Activated naive CD4-positive, alpha-beta T cell treated with anti-CD3 and anti-CD28 coated beads for 36 hours (primary cell): Measurements from ENCODE around the gene INPP5A. TPM values are rescaled to one million over a fixed set of nuclear protein-coding genes. Genes with fewer than 3 reads are reported as not detected.

Source experiments
- CTCF ChIA-PET: fragments of 350-600 bp; sonication (Branson Sonifier 250); formaldehyde crosslinking; loops from one replicate; lab custom pipeline; 2021; ENCODE audit warnings: antibody characterized with exemption; lab: Charles Lee
- DNase-seq: peaks from one replicate; pipeline ENCODE4 v3.0.0-alpha.2; 2020
- H3K27ac Mint-ChIP-seq: one replicate; pipeline ENCODE4 v1.8.0; 2021; ENCODE audit warnings: mild to moderate bottlenecking, mixed read lengths
- H3K27me3 Mint-ChIP-seq: one replicate; pipeline ENCODE4 v1.8.0; 2021; ENCODE audit warnings: low read depth, mixed read lengths
- H3K36me3 Mint-ChIP-seq: one replicate; pipeline ENCODE4 v1.8.0; 2021; ENCODE audit warnings: low read depth, mixed read lengths
- H3K4me1 Mint-ChIP-seq: one replicate; pipeline ENCODE4 v1.8.0; 2021; ENCODE audit warnings: low read depth, mixed read lengths
- H3K4me3 Mint-ChIP-seq: one replicate; pipeline ENCODE4 v1.8.0; 2021; ENCODE audit warnings: mild to moderate bottlenecking, moderate library complexity, mixed read lengths
- H3K9me3 Mint-ChIP-seq: one replicate; pipeline ENCODE4 v1.8.0; 2021; ENCODE audit warnings: mixed read lengths
- intact Hi-C: fragments of 100-400 bp; cut with micrococcal nuclease; formaldehyde crosslinking; loops from one replicate; pipeline ENCODE4 v1.15.1; 2023
- total RNA-seq, 2 experiments: library from RNA; stranded (reverse); gene quantifications; one replicate each; pipeline ENCODE4 v1.2.3, GENCODE V29; 2021

INPP5A gene
- total RNA-seq, 2 experiments from 2014 or later = 17.3 to 19.5 TPM

DNA sequence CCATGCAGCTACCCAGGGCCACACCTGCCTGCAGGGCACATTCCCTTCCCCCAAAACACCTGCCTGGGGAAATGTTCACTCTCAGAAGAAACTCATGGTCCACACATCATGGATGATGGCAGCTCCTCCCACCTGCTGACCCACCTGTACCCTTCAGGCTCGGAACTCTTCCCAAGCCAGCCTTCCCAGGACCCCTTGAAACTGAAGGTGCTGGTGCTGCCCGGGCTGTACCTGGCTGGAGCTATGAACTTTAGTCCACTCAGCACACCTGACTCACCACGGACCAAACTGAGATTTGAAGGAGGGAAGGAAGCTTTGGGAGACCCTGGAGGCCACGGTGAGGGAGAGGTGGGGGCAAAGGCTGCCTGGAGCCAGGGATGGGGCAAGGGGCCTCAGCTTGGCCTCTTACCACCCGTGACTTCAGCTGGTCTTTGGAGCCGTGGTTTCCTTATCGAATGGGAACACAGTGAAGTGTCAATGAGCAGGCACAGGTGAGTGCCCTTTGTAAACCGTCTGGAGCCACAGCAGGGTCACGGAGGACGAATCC is 30.1 kb upstream of the INPP5A start:
- DNase-seq = no peak
- intact Hi-C loops = no loop called here
- Mint-ChIP-seq H3K27me3 (no peaks in the 10 kb centered on the region), H3K4me1 (no peaks in the 10 kb centered on the region), H3K36me3 (no peaks in the 10 kb centered on the region), H3K9me3 (no peaks in the 10 kb centered on the region), H3K4me3 (no peak overlapping the region), H3K27ac (no peak overlapping the region)
- CTCF ChIA-PET = no interaction called here

DNA sequence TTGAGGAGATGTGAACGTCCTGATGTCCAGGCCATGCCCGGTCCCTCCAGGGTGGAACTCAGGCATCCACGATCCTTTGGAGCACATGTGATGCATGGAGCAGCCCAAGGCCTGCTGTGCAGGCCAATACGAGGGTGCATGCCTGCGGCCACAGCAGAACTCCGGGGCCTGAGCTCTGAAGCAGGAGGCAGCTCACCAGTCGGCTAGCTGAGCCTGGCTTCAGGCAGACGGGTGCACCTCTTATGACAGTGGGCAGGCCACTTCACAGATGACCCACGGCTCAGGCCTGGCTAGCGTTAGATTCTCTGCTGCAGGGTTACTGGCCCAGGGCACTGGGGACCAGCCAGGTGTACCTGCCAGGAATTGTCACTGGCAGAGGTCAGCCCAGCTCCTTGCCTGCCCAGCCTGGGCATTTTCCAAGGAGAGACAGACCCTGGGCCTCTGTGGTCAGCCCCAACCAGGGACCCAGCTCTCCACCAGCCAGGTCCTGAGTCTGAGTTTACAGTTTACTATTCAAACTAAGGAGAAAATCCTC is 29.6 kb upstream of the INPP5A start:
- Mint-ChIP-seq H3K27ac (no peak overlapping the region), H3K27me3 (no peaks in the 10 kb centered on the region), H3K4me3 (no peak overlapping the region), H3K36me3 (no peaks in the 10 kb centered on the region), H3K9me3 (peaks cover 1% of the 10 kb centered on the region), H3K4me1 (no peaks in the 10 kb centered on the region)
- intact Hi-C loops = no loop called here
- DNase-seq = no peak
- CTCF ChIA-PET = no interaction called here

- Mint-ChIP-seq H3K27me3 (no peaks in the 10 kb centered on the region), H3K36me3 (no peaks in the 10 kb centered on the region), H3K4me1 (no peaks in the 10 kb centered on the region), H3K9me3 (peaks cover 1% of the 10 kb centered on the region), H3K27ac (no peak overlapping the region), H3K4me3 (no peak overlapping the region)
- intact Hi-C loops = no loop called here
- DNase-seq = no peak
- CTCF ChIA-PET = no interaction called here
Observed at GRCh38 chr10:132508581-132509443, 28.8 kb upstream of the INPP5A start.

GRCh38 chr10:132509506-132510173 is 27.9 kb upstream of the INPP5A start:
- no peaks in the 10 kb centered on the region for H3K36me3 Mint-ChIP-seq
- peaks cover 1% of the 10 kb centered on the region for H3K9me3 Mint-ChIP-seq
- intact Hi-C loops = no loop called here
- H3K27ac Mint-ChIP-seq = no peak overlapping the region
- H3K4me1 Mint-ChIP-seq = no peaks in the 10 kb centered on the region
- H3K27me3 Mint-ChIP-seq = no peaks in the 10 kb centered on the region
- DNase-seq = no peak
- CTCF ChIA-PET = interaction anchor here (0.5 kb wide), 1 partner anchor 59 kb away, joined by 3 read pairs; no protein-coding TSS in a partner anchor
- no peak overlapping the region for H3K4me3 Mint-ChIP-seq

- no peak overlapping the region for H3K4me3 Mint-ChIP-seq
- H3K27ac Mint-ChIP-seq = no peak overlapping the region
- H3K9me3 Mint-ChIP-seq = peaks cover 1% of the 10 kb centered on the region
- no peak for DNase-seq
- no peaks in the 10 kb centered on the region for H3K36me3 Mint-ChIP-seq
- intact Hi-C loops = no loop called here
- CTCF ChIA-PET = interaction anchor here (0.5 kb wide), 1 partner anchor 58 kb away, joined by 3 read pairs; no protein-coding TSS in a partner anchor
- no peaks in the 10 kb centered on the region for H3K4me1 Mint-ChIP-seq
- no peaks in the 10 kb centered on the region for H3K27me3 Mint-ChIP-seq
Observed at GRCh38 chr10:132510174-132510611, 27.4 kb upstream of the INPP5A start.

GRCh38 chr10:132511121-132512051 is 26.2 kb upstream of the INPP5A start:
- no peak for DNase-seq
- peaks cover 1% of the 10 kb centered on the region for H3K9me3 Mint-ChIP-seq
- no peaks in the 10 kb centered on the region for H3K4me1 Mint-ChIP-seq
- H3K36me3 Mint-ChIP-seq = no peaks in the 10 kb centered on the region
- H3K4me3 Mint-ChIP-seq = no peak overlapping the region
- no peak overlapping the region for H3K27ac Mint-ChIP-seq
- intact Hi-C loops = no loop called here
- no peaks in the 10 kb centered on the region for H3K27me3 Mint-ChIP-seq
- CTCF ChIA-PET = no interaction called here

DNA sequence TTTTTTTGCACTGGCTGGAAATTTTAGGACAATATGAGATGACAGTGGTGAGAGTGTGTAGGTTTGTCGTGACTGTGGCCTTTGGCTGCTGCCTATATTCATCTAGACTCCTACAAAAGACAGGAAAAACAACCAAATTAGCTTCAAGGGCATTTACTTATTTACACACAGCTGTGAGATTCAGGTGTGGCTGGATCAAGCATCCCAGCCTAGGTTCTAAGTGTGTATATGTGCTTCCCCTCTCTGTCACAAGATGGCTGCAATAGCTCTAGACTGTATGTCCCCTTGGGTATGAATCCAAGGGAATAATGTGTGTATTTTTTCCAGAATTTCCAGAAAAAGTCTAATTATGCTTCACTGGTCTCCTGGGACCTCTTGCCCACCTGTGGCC is 25.5 kb upstream of the INPP5A start:
- DNase-seq = no peak
- CTCF ChIA-PET = no interaction called here
- no peaks in the 10 kb centered on the region for H3K4me1 Mint-ChIP-seq
- peaks cover 1% of the 10 kb centered on the region for H3K9me3 Mint-ChIP-seq
- H3K27ac Mint-ChIP-seq = no peak overlapping the region
- no peaks in the 10 kb centered on the region for H3K36me3 Mint-ChIP-seq
- H3K27me3 Mint-ChIP-seq = no peaks in the 10 kb centered on the region
- intact Hi-C loops = no loop called here
- no peak overlapping the region for H3K4me3 Mint-ChIP-seq

DNA sequence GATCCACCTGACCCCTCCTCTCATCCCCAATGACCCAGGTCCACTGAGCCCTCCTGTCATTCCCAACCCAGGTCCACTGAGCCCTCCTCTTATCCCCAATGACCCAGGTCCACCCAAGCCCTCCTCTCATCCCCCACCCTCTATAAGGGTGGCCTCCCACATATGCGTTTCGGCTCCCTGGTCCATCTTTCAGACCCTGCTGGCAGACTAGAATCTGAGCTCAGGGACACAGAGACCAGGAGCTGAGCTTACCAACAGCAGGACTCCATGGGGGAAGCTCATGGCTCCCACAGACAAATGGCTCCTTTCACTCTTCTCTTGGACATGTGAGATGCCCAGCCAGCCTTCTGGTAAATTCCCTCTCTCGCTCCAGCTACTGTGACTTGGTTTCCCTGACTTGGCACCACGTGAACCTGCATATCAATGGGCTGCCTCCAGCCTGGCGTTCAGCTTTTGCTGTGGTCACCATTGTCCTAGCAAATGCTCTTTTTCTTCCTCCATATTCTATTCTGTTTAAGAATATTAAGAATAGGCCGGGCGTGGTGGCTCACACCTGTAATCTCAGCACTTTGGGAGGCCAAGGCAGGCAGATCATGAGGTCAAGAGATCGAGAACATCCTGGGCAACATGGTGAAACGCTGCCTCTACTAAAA is 24.8 kb upstream of the INPP5A start:
- Mint-ChIP-seq H3K9me3 (peaks cover 1% of the 10 kb centered on the region), H3K27ac (no peak overlapping the region), H3K36me3 (no peaks in the 10 kb centered on the region), H3K4me3 (no peak overlapping the region), H3K27me3 (no peaks in the 10 kb centered on the region), H3K4me1 (no peaks in the 10 kb centered on the region)
- intact Hi-C loops = no loop called here
- CTCF ChIA-PET = interaction anchor here (0.5 kb wide), 1 partner anchor 123 kb away, joined by 5 read pairs; no protein-coding TSS in a partner anchor
- no peak for DNase-seq

GRCh38 chr10:132514821-132515520 is 22.6 kb upstream of the INPP5A start:
- H3K27ac Mint-ChIP-seq = no peak overlapping the region
- H3K9me3 Mint-ChIP-seq = peaks cover 1% of the 10 kb centered on the region
- CTCF ChIA-PET = no interaction called here
- intact Hi-C loops = no loop called here
- peaks cover 4% of the 10 kb centered on the region for H3K4me1 Mint-ChIP-seq
- no peak for DNase-seq
- H3K36me3 Mint-ChIP-seq = no peaks in the 10 kb centered on the region
- H3K27me3 Mint-ChIP-seq = peaks cover 2% of the 10 kb centered on the region
- H3K4me3 Mint-ChIP-seq = no peak overlapping the region

DNA sequence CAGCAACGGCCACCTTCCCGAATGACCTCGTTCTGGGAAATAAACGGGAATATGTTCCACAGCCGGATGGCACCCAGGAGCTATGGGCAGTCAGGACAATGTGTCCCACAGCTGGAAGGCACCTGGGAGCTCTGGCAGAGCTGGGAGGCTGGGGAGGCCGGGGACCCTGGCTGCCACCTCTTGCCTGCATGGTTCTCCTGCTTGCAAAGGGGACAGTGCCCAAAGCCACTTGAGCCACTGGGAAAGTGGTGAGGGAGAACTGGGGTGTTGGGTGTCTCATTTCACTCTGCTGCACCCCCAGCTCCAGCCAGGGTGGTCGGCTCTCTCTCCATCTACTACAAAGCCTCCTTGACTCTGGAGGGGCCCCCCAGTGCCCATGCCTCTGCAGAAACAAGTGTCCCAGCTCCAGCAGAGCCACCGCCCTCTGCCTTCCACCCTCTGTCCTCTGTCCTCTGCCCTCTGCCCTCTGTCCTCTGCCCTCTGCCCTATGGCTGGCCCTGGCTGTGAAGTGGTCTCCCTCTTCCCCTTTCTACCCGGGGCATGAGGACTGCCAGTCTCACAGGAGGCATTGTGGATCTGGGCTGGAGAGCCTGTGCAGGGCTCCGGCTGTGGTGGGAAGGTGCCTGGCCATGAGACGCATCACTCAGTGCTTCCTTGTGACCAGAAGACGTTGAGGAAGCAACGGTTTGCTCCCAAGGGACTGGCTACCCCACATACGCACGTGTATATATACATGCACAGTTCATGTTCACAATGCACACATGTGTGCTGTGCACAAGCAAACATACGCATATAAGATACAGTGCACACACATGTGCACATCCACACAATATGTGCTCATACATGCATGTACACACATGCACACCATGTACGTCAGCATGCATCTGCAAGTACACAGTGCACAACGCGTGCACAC is 21.5 kb upstream of the INPP5A start:
- Mint-ChIP-seq H3K4me3 (no peak overlapping the region), H3K27me3 (peaks cover 2% of the 10 kb centered on the region), H3K36me3 (no peaks in the 10 kb centered on the region), H3K4me1 (peaks cover 4% of the 10 kb centered on the region), H3K9me3 (peaks cover 1% of the 10 kb centered on the region), H3K27ac (no peak overlapping the region)
- intact Hi-C loops = no loop called here
- DNase-seq = no peak
- CTCF ChIA-PET = no interaction called here
